Lower lobe of right lung (tissue), 2 donors: ENCODE results near the gene SETD9. TPM values are rescaled to one million over a fixed set of nuclear protein-coding genes. Genes with fewer than 3 reads are reported as not detected.

Experiments
- ATAC-seq, 2 donors: fragments of 200-7000 bp; cut with Tn5 transposase; one replicate each; pipeline ENCODE4 v1.9.1; 2020 to 2022; ENCODE audit warnings: mild to moderate bottlenecking in 2 of 2, moderate library complexity in 2 of 2
- DNase-seq: peaks from one replicate; pipeline ENCODE4 v3.0.0-alpha.2; 2020
- H3K27ac ChIP-seq: fragments of 200-600 bp; one replicate; pipeline ENCODE4 v1.8.0; 2022
- H3K27me3 ChIP-seq: fragments of 200-600 bp; one replicate; pipeline ENCODE4 v1.8.0; 2022; ENCODE audit warnings: low read depth
- H3K36me3 ChIP-seq: fragments of 200-600 bp; one replicate; pipeline ENCODE4 v1.8.0; 2022; ENCODE audit warnings: mild to moderate bottlenecking
- H3K4me1 ChIP-seq: fragments of 200-600 bp; one replicate; pipeline ENCODE4 v1.8.0; 2022
- H3K4me3 ChIP-seq: fragments of 200-600 bp; one replicate; pipeline ENCODE4 v1.8.0; 2022; ENCODE audit warnings: mild to moderate bottlenecking
- H3K9me3 ChIP-seq: fragments of 200-600 bp; one replicate; pipeline ENCODE4 v1.8.0; 2022
- intact Hi-C: fragments of 100-400 bp; cut with DNase I; formaldehyde crosslinking; loops from one replicate; pipeline ENCODE4 v1.11.0; 2022
- total RNA-seq: library from RNA; stranded (reverse); fragmentation: NEBNext Ultra II Directional; extraction: Animal tissue kit (Norgen Biotek cat#: 25700); gene quantifications from one replicate; pipeline ENCODE4 v1.2.1, GENCODE V29; 2021
- TF ChIP-seq, protein P1 (sequence below): fragments of 200-600 bp; IDR thresholded peaks from one replicate; pipeline ENCODE4 v1.8.0; 2022; ENCODE audit warnings: antibody characterized with exemption, mild to moderate bottlenecking
- donor health status: DM: no; HTN: yes; CAD: no; lungs with severe emphysema.

SETD9 gene
- total RNA-seq, 1 donor from 2014 or later = 9.1 TPM

DNA sequence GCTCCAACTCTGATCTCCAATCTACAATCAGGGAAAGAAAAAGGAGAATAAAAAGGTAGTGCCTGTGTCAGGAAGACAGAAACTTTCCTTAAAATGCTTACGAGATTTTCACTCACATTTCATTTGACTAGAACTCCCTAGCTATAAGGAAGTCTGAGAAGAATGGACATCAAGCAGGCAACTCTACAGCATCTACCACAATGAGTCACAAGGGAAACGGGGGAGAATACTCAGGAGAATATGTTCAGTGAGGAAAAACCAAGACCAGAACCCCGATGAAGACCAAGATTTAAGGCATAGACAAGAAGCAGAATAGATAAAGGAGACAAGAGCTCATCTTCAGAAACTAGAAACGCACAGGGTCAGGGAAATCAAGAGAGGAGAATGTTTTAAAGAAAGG is 9.0 kb upstream of the SETD9 start:
- H3K27ac ChIP-seq = no peak overlapping the region
- no peak for ATAC-seq
- no peak overlapping the region for H3K4me3 ChIP-seq
- intact Hi-C loops = no loop called here
- H3K36me3 ChIP-seq = peaks cover 2% of the 10 kb centered on the region
- TF ChIP-seq, protein P1, sequence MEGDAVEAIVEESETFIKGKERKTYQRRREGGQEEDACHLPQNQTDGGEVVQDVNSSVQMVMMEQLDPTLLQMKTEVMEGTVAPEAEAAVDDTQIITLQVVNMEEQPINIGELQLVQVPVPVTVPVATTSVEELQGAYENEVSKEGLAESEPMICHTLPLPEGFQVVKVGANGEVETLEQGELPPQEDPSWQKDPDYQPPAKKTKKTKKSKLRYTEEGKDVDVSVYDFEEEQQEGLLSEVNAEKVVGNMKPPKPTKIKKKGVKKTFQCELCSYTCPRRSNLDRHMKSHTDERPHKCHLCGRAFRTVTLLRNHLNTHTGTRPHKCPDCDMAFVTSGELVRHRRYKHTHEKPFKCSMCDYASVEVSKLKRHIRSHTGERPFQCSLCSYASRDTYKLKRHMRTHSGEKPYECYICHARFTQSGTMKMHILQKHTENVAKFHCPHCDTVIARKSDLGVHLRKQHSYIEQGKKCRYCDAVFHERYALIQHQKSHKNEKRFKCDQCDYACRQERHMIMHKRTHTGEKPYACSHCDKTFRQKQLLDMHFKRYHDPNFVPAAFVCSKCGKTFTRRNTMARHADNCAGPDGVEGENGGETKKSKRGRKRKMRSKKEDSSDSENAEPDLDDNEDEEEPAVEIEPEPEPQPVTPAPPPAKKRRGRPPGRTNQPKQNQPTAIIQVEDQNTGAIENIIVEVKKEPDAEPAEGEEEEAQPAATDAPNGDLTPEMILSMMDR = no peak
- no peaks in the 10 kb centered on the region for H3K4me1 ChIP-seq
- H3K9me3 ChIP-seq = no peaks in the 10 kb centered on the region
- no peak for DNase-seq
- no peaks in the 10 kb centered on the region for H3K27me3 ChIP-seq

DNA sequence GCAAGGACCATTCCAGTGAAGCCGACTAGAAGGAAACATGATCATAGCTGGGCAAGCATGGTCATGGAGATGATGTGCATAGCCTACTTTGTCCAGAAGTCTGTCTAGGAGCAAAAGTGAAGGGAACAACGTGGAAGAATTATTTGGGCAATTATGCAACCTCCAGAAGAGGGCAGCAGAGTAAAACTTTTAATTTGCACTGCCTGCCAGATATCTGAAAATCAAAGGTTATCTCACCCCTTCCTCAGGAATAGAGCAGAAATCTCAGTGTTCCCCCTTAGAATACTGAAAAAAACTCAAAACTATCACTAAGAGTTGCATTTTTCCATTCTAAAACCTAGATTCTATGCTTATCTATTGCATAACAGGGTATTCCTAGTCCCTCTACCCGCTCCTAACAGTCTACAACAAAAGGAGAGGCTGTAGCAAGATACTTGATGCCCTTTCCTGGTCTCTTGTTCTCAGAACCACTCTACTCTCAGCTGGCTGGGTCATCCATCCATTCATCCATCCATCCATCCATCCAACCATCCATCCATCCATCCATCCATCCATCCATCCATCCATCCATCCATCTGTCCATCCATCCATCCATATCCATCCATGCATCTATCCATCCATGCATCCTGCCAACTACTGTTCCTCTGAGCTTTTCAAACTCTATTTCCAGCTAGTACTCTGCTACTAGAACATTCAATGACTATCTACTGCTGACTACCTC is 8.4 kb upstream of the SETD9 start:
- intact Hi-C loops = no loop called here
- Histone ChIP-seq H3K27ac (no peak overlapping the region), H3K27me3 (no peaks in the 10 kb centered on the region), H3K36me3 (no peaks in the 10 kb centered on the region), H3K4me3 (no peak overlapping the region), H3K9me3 (no peaks in the 10 kb centered on the region), H3K4me1 (no peaks in the 10 kb centered on the region)
- DNase-seq = no peak
- TF ChIP-seq, protein P1 = peak; percentile 81
- peak; percentile 69 to 73 for ATAC-seq

DNA sequence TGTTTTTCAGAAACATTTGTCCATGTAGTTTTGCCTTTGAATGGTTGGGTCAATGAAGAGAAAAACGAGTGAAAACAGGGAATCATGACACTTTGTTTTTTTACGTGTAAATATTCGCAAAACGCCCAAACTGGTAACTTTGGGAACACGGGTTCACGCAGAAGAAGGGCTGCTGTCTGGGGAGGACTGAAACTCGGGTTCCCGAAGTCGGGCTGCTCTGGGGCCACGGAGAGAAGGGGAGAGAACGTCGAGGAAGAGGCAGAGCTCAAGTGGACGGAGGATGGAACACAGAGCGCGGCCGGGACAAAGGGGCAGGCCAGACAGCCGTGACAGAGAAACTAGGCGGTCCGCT is 478 bp upstream of the SETD9 start:
- peak overlapping the region; percentile 70 for H3K4me3 ChIP-seq
- no peaks in the 10 kb centered on the region for H3K27me3 ChIP-seq
- peaks cover 13% of the 10 kb centered on the region for H3K4me1 ChIP-seq
- intact Hi-C loops = no loop called here
- ATAC-seq (peak; percentile 82 to 86), DNase-seq (no peak)
- H3K9me3 ChIP-seq = no peaks in the 10 kb centered on the region
- TF ChIP-seq, protein P1 = no peak
- H3K27ac ChIP-seq = peak overlapping the region; percentile 90
- H3K36me3 ChIP-seq = no peaks in the 10 kb centered on the region

DNA sequence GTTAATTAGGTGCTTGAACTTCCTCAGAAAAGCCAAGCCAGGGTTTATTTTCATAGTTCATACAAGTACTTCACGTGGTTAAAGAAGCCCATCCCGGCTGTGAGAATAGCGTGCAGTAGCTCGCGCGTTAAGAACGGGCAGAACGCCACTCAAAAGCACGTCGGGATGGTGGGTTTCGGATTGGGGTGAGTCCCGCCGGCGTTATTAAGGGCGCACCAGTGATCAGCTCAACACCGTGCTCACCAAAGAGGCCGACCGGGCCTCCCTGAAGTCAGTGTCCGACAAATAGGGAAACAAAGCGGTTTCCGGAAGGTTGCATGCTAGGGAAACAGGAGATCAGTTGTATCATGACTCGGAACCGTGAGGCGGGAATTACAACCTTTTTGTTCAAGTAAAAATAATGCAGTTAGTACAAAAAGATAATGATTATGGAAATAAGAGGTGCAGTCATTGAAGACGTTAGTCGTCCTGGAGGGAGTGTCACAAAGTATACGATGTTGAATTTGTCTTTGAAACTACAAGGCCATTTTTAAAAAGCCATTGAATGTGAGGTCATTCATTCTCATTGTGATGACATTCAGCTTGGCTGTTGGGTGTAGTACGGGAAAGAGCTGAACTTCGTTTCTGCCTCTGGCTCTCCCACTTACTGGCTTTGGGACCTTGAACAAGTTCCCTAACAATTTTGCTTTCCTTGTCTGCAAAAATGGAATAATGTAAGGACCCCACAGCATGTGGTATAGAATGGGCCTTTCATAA is 992 bp downstream of the SETD9 start:
- intact Hi-C loops = no loop called here
- no peaks in the 10 kb centered on the region for H3K9me3 ChIP-seq
- H3K4me1 ChIP-seq = peaks cover 13% of the 10 kb centered on the region
- H3K27ac ChIP-seq = peak overlapping the region; percentile 90
- no peaks in the 10 kb centered on the region for H3K36me3 ChIP-seq
- H3K27me3 ChIP-seq = no peaks in the 10 kb centered on the region
- DNase-seq = peak; percentile 63
- TF ChIP-seq, protein P1 = no peak
- ATAC-seq = peak; percentile 17 to 40
- peak overlapping the region; percentile 70 for H3K4me3 ChIP-seq

DNA sequence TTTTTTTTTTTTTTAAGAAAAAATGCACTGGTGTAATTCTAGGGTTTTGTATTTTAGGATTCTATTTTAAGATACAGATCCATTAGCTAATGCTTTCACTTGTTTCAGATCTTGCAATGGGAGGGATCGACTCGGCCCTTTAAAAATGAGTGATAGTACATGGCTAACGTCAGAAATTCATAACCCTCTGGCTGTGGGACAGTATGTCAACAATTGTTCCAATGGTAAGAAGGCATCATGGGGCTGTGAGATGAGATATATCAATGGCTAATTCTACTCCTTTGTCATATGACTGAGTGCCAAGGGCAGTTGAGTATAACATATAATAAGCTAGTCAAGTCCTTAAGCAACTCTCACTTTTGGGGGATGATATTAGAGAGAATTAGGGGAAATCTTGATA is 4.4 kb downstream of the SETD9 start:
- intact Hi-C loops = no loop called here
- TF ChIP-seq, protein P1 = no peak
- H3K4me1 ChIP-seq = peaks cover 7% of the 10 kb centered on the region
- H3K27me3 ChIP-seq = no peaks in the 10 kb centered on the region
- H3K36me3 ChIP-seq = peaks cover 4% of the 10 kb centered on the region
- H3K9me3 ChIP-seq = no peaks in the 10 kb centered on the region
- DNase-seq (no peak), ATAC-seq (no peak)
- no peak overlapping the region for H3K4me3 ChIP-seq
- no peak overlapping the region for H3K27ac ChIP-seq
